GM12892 (cell line): ENCODE results near the gene UPK3B.
"Not testable (repeated sequence)": the region's sequence is repeated elsewhere in the genome, so short reads cannot be mapped to it uniquely, and the experiment has no call there.

Experiments
- POLR2A ChIP-seq: IDR thresholded peaks from 2 replicates; pipeline ENCODE4 v1.6.1; 2011; ENCODE audit warnings: low read depth, low read length, control low read depth
- POLR2AphosphoS5 ChIP-seq: IDR thresholded peaks from 2 replicates; pipeline ENCODE4 v1.6.1; 2011; ENCODE audit warnings: low read depth, low read length, control low read depth
- TAF1 ChIP-seq: IDR thresholded peaks from 2 replicates; pipeline ENCODE4 v1.6.1; 2011; ENCODE audit warnings: low read depth, mild to moderate bottlenecking, control low read depth, low read length, borderline replicate concordance

DNA sequence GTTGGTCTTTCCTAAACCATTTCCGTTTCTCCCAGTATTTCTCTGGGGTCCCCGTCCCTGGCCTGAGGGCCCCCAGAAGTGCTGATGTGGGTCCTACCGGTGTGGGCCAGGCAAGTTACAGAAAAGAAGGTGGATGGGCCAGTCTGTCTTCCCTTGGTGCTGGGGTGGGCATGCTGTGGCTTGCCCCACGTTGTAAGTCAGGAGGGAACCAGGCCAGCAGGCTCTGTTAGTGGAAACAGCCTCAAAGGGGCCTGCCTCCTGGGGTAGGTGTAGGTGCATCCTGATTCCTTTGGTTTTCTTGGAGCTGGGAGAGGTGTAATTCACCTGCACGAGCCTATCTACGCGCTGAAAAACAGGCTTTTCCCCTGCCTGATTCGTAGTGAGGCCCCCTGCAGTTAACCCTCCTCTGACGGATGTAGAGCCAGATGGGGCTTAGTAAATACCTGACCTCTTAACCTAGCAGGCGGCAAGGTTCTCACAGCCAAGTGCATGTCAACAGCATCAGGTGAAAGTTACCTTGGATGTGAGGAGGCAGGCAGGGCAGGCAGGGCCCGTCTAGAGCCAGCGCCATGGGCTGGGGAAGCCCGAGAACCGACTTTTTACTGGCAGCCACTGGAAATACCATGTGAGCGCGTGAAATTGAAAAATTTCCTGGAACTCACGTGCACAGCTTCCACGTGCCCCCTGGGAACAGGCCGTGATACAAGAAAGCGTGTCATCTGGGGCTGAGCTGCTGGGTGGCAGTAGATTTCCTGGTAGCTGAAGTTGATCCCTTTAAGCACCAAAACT, 24.3 kb upstream of the UPK3B start:
- TF ChIP-seq POLR2A, TAF1, POLR2AphosphoS5: not testable (repeated sequence)
